ENCODE data around the gene CASKIN2.

DNA sequence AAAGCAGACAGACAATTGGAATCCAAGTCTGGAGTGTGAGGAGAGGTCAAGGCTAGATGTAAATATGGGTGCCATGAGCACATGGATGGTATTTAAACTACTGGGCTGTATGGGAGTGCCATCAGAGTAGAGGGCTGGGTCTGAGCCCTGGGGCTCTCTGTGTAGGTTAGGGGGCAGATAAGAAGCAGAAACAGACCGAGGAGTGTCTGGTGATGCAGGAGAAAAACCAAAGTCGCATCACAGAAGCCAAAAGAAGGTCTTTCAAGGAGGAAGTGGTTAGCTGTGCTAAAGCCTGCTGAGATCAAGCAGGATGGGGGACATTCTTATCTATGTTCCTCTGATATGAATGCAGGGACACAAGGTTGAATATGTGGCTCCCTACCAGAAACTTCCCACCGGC, 2.9 kb upstream of the CASKIN2 start:
- TF ChIP-seq CTCF (IDR thresholded peaks at IDR 0.05; ENCODE audit: low read length) (no peak), EZH2 (optimal IDR thresholded peaks at IDR 0.05; ENCODE audit: low read depth, low read length) (no peak)

Data from MM.1S (cell line).